Colonic mucosa (tissue), 4 donors: ENCODE measurements around the gene PTTG1IP. TPM values are rescaled to one million over a fixed set of nuclear protein-coding genes. Genes with fewer than 3 reads are reported as not detected.

ENCODE experiments used
- DNase-seq: peaks from one replicate; pipeline ENCODE4 v3.0.0-alpha.2; 2020
- H3K27ac ChIP-seq: fragments of 200-600 bp; one replicate; pipeline ENCODE4 v1.8.0; 2021
- H3K27me3 ChIP-seq: fragments of 200-600 bp; one replicate; pipeline ENCODE4 v1.8.0; 2021
- H3K36me3 ChIP-seq: fragments of 200-600 bp; one replicate; pipeline ENCODE4 v1.8.0; 2021
- H3K4me1 ChIP-seq: fragments of 200-600 bp; one replicate; pipeline ENCODE4 v1.8.0; 2021; ENCODE audit warnings: mild to moderate bottlenecking
- H3K4me3 ChIP-seq: fragments of 200-600 bp; one replicate; pipeline ENCODE4 v1.8.0; 2021
- H3K9ac ChIP-seq, 2 donors: one replicate each; pipeline ENCODE4 v1.7.0; 2013; ENCODE audit warnings: control low read depth in 2 of 2, low read depth in 2 of 2, low read length in 2 of 2
- H3K9me3 ChIP-seq: fragments of 200-600 bp; one replicate; pipeline ENCODE4 v1.8.0; 2021
- CTCF ChIP-seq: fragments of 200-600 bp; IDR thresholded peaks from one replicate; pipeline ENCODE4 v1.8.0; 2022; ENCODE audit warnings: antibody characterized with exemption, mild to moderate bottlenecking
- intact Hi-C: fragments of 100-400 bp; cut with DNase I; formaldehyde crosslinking; loops from one replicate; pipeline ENCODE4 v1.14.1; 2022
- total RNA-seq, 2 donors: library from RNA; stranded (reverse); fragmentation: NEBNext Ultra II Directional in 1 of 2; extraction: Animal tissue kit (Norgen Biotek cat#: 25700) in 1 of 2; gene quantifications; one replicate each; pipeline ENCODE4 v1.2.1, GENCODE V29; 2021
- donor health status: healthy.
- donor health status: DM: no; HTN: no; CAD: no.
- donor health status: DM: no; HTN: no; CAD: no.

PTTG1IP gene
- total RNA-seq, 2 donors from 2014 or later: 218 to 414 TPM

GRCh38 chr21:44858291-44858690, 15.2 kb downstream of the PTTG1IP start:
- Histone ChIP-seq H3K27me3 (no peaks in the 10 kb centered on the region), H3K9ac (no peak overlapping the region), H3K4me1 (peaks cover 3% of the 10 kb centered on the region), H3K36me3 (peaks cover 12% of the 10 kb centered on the region), H3K27ac (no peak overlapping the region), H3K9me3 (no peaks in the 10 kb centered on the region), H3K4me3 (no peak overlapping the region)
- intact Hi-C loops: no loop called here
- DNase-seq: no peak
- no peak for TF ChIP-seq CTCF

GRCh38 chr21:44857127-44857892, 16.2 kb downstream of the PTTG1IP start:
- intact Hi-C loops: no loop called here
- no peaks in the 10 kb centered on the region for H3K27me3 ChIP-seq
- peaks cover 3% of the 10 kb centered on the region for H3K4me1 ChIP-seq
- H3K4me3 ChIP-seq: no peak overlapping the region
- peaks cover 12% of the 10 kb centered on the region for H3K36me3 ChIP-seq
- no peak for DNase-seq
- H3K9ac ChIP-seq: no peak overlapping the region
- TF ChIP-seq CTCF: no peak
- no peak overlapping the region for H3K27ac ChIP-seq
- H3K9me3 ChIP-seq: no peaks in the 10 kb centered on the region

GRCh38 chr21:44856131-44856530, 17.4 kb downstream of the PTTG1IP start:
- H3K9me3 ChIP-seq: no peaks in the 10 kb centered on the region
- H3K27me3 ChIP-seq: no peaks in the 10 kb centered on the region
- no peak overlapping the region for H3K9ac ChIP-seq
- H3K27ac ChIP-seq: no peak overlapping the region
- H3K4me3 ChIP-seq: no peak overlapping the region
- no peak for TF ChIP-seq CTCF
- intact Hi-C loops: no loop called here
- peaks cover 12% of the 10 kb centered on the region for H3K36me3 ChIP-seq
- no peak for DNase-seq
- peaks cover 3% of the 10 kb centered on the region for H3K4me1 ChIP-seq

GRCh38 chr21:44855572-44855971, 17.9 kb downstream of the PTTG1IP start:
- Histone ChIP-seq H3K36me3 (peaks cover 12% of the 10 kb centered on the region), H3K4me1 (peaks cover 4% of the 10 kb centered on the region), H3K9ac (no peak overlapping the region), H3K9me3 (no peaks in the 10 kb centered on the region), H3K4me3 (no peak overlapping the region), H3K27ac (no peak overlapping the region), H3K27me3 (no peaks in the 10 kb centered on the region)
- TF ChIP-seq CTCF: no peak
- DNase-seq: no peak
- intact Hi-C loops: no loop called here

GRCh38 chr21:44854664-44855446, 18.6 kb downstream of the PTTG1IP start:
- Histone ChIP-seq H3K36me3 (peaks cover 16% of the 10 kb centered on the region), H3K27ac (no peak overlapping the region), H3K4me1 (peaks cover 11% of the 10 kb centered on the region), H3K9me3 (no peaks in the 10 kb centered on the region), H3K27me3 (no peaks in the 10 kb centered on the region), H3K4me3 (no peak overlapping the region), H3K9ac (no peak overlapping the region)
- no peak for DNase-seq
- no peak for TF ChIP-seq CTCF
- intact Hi-C loops: no loop called here
